ENCODE data around the gene GZMB. TPM values are rescaled to one million over a fixed set of nuclear protein-coding genes. Genes with fewer than 3 reads are reported as not detected.

GZMB gene
- total RNA-seq: not detected

GRCh38 chr14:24634158-24634557, at the start of gene GZMB:
TSS of gene GZMB (minus strand) at chr14:24634190. CDS start at chr14:24634160, 30 bp downstream.

GRCh38 chr14:24609655-24610344, 24.2 kb downstream of the GZMB start, which contains the start of gene GZMH:
TSS of gene GZMH (minus strand) at chr14:24609685. CDS start at chr14:24609613, 72 bp downstream.

Other genes with a start within 250 kb of the GZMB start
- gene NYNRIN, start 235.2 kb downstream of the GZMB start, total RNA-seq: 13.8 TPM
- gene CBLN3, start 204.5 kb downstream of the GZMB start, total RNA-seq: 0.46 TPM
- 15.7 TPM for gene KHNYN, start 204.2 kb downstream of the GZMB start, total RNA-seq
- 22.4 TPM for gene SDR39U1, start 191.4 kb downstream of the GZMB start, total RNA-seq
- gene CMA1, start 125.9 kb downstream of the GZMB start, total RNA-seq: not detected
- gene CTSG, start 57.9 kb downstream of the GZMB start, total RNA-seq: 1.6 TPM
- gene GZMH, start 24.5 kb downstream of the GZMB start, total RNA-seq: not detected

All from diencephalon (tissue), 1 donor.